ENCODE data around the gene STC2. TPM values are rescaled to one million over a fixed set of nuclear protein-coding genes. Genes with fewer than 3 reads are reported as not detected.

STC2 gene
- total RNA-seq, 2 experiments from 2014 or later: not detected

DNA sequence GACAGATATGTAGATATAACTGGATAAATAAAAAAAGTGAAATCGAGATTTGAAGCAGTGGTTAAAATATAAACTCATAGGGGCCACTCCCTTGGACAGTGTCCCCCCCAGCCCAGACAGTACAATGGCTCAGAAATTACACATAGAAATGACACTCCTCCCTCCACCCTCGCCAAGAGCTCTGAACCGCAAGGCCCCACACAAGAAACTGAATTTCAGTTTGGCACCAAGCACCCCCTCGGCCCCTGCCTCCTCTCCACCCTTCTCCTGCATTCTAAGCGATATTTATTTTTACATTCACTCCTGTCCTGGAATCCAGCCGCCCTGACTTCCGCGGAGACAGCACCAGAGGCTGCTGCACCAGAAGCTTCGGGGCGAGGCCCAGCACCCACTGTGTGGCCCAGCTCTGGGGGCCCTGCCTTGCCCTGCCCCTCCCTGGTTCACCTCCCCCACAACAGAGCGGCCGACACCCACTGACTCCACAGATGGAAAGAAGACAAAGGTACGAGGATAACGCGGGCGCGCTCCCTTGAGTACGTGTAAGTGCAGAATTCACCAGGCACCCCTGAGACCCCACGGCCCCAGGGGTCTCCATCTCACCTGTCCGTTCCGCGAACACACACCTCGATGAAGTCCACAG, 11.0 kb downstream of the STC2 start:
- no peak for DNase-seq (ENCODE audit: low spot score)
- no peak overlapping the region for H3K4me2 ChIP-seq (ENCODE audit: low read length)
- intact Hi-C loops (cut with micrococcal nuclease; ENCODE audit: unreplicated experiment): no loop called here
- TF ChIP-seq EZH2phosphoT487 (IDR thresholded peaks at IDR 0.05; ENCODE audit: borderline replicate concordance, low read depth, low read length): no peak
- TF ChIP-seq, protein P1, sequence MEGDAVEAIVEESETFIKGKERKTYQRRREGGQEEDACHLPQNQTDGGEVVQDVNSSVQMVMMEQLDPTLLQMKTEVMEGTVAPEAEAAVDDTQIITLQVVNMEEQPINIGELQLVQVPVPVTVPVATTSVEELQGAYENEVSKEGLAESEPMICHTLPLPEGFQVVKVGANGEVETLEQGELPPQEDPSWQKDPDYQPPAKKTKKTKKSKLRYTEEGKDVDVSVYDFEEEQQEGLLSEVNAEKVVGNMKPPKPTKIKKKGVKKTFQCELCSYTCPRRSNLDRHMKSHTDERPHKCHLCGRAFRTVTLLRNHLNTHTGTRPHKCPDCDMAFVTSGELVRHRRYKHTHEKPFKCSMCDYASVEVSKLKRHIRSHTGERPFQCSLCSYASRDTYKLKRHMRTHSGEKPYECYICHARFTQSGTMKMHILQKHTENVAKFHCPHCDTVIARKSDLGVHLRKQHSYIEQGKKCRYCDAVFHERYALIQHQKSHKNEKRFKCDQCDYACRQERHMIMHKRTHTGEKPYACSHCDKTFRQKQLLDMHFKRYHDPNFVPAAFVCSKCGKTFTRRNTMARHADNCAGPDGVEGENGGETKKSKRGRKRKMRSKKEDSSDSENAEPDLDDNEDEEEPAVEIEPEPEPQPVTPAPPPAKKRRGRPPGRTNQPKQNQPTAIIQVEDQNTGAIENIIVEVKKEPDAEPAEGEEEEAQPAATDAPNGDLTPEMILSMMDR (conservative IDR thresholded peaks at IDR 0.05; ENCODE audit: low read length): no peak
- POLR2A ChIA-PET: interaction anchor here (0.7 kb wide), 1 partner anchor 161 kb away, joined by 4 read pairs; no protein-coding TSS in a partner anchor
- H2AFZ ChIP-seq (ENCODE audit: low read length): no peak overlapping the region
- no peaks in the 10 kb centered on the region for H3K36me3 ChIP-seq (ENCODE audit: insufficient read depth, low read length)
- H4K20me1 ChIP-seq (ENCODE audit: insufficient read depth, low read length): no peaks in the 10 kb centered on the region
- CTCF ChIA-PET (ENCODE audit: unreplicated experiment): no interaction called here
- no TSS peak for BruUV-seq (replicated peaks)
- no peaks in the 10 kb centered on the region for H3K9me2 ChIP-seq (ENCODE audit: insufficient read depth, low read length)
- no peak overlapping the region for H3K4me3 ChIP-seq (ENCODE audit: low read depth, low read length, poor library complexity, severe bottlenecking)
- no peak overlapping the region for H3K27ac ChIP-seq (ENCODE audit: low read depth, low read length, poor library complexity, severe bottlenecking)
- H3K4me1 ChIP-seq (ENCODE audit: insufficient read depth, low read length, poor library complexity, severe bottlenecking): no peaks in the 10 kb centered on the region
- H3K79me2 ChIP-seq (ENCODE audit: insufficient read depth, low read depth, low read length): no peaks in the 10 kb centered on the region
- H3K9me3 ChIP-seq (ENCODE audit: low read length): no peaks in the 10 kb centered on the region

DNA sequence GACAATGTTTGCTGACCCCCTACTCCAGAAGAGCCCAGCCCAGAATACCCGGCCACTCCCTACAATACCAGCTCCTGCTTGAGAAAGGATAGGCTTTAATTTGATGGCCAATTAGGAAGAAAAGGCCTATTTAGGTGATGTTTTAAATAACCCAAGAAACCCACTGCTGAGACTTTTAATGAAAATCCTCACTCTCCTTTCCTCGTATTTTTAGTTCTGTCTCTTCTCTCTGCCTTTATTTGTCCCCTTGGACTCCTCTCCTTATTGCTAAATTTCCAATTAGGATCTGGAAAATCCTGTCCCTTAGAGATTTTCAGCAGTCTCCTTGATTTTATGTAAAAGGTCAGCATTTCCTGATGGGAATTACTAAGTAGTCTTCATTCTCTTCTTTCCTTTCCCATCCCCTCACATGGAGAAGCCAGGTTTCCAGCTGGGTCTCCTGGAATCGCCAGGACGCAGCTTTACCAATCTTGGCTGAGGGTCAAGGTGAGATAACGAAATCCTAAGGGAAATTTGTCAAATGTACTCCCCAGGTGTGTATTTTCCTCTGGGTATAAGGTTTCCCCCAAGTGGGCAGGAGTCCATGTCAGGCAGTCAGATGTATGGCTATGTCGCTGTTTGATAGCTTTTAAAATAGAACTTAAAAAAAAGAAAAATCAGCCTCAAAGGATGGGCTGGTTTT, 11.7 kb downstream of the STC2 start:
- intact Hi-C loops (cut with micrococcal nuclease; ENCODE audit: unreplicated experiment): no loop called here
- H3K9me2 ChIP-seq (ENCODE audit: insufficient read depth, low read length): no peaks in the 10 kb centered on the region
- H2AFZ ChIP-seq (ENCODE audit: low read length): no peak overlapping the region
- no peaks in the 10 kb centered on the region for H3K36me3 ChIP-seq (ENCODE audit: insufficient read depth, low read length)
- TF ChIP-seq, protein P1 (conservative IDR thresholded peaks at IDR 0.05; ENCODE audit: low read length): no peak
- TF ChIP-seq EZH2phosphoT487 (IDR thresholded peaks at IDR 0.05; ENCODE audit: borderline replicate concordance, low read depth, low read length): no peak
- no TSS peak for BruUV-seq (replicated peaks)
- H4K20me1 ChIP-seq (ENCODE audit: insufficient read depth, low read length): no peaks in the 10 kb centered on the region
- no peak overlapping the region for H3K4me2 ChIP-seq (ENCODE audit: low read length)
- ChIA-PET POLR2A (interaction anchor here (0.7 kb wide), 1 partner anchor 162 kb away, joined by 4 read pairs; no protein-coding TSS in a partner anchor), CTCF (ENCODE audit: unreplicated experiment) (no interaction called here)
- no peaks in the 10 kb centered on the region for H3K4me1 ChIP-seq (ENCODE audit: insufficient read depth, low read length, poor library complexity, severe bottlenecking)
- no peaks in the 10 kb centered on the region for H3K9me3 ChIP-seq (ENCODE audit: low read length)
- H3K79me2 ChIP-seq (ENCODE audit: insufficient read depth, low read depth, low read length): no peaks in the 10 kb centered on the region
- H3K27ac ChIP-seq (ENCODE audit: low read depth, low read length, poor library complexity, severe bottlenecking): no peak overlapping the region
- DNase-seq (ENCODE audit: low spot score): no peak
- H3K4me3 ChIP-seq (ENCODE audit: low read depth, low read length, poor library complexity, severe bottlenecking): no peak overlapping the region
